ENCODE results near the gene SLC51B.

GRCh38 chr15:65084500-65085206 is 39.5 kb downstream of the SLC51B start:
- no peak for TF ChIP-seq HOMEZ (CRISPR knock-in tag; IDR thresholded peaks at IDR 0.05)
- TF ChIP-seq SIN3A (IDR thresholded peaks at IDR 0.05; ENCODE audit: borderline replicate concordance in 2 of 2, control insufficient read depth in 1 of 2, low read depth in 2 of 2, low read length in 2 of 2): no peak
- no peak for TF ChIP-seq CTCF (IDR thresholded peaks at IDR 0.05 in 2 of 3, conservative IDR thresholded peaks at IDR 0.05 in 1 of 3; ENCODE audit: insufficient read depth in 2 of 3, low read depth in 1 of 3, low read length in 3 of 3)
- TF ChIP-seq MLX (CRISPR knock-in tag; conservative IDR thresholded peaks at IDR 0.05): no peak
- no peak for TF ChIP-seq MTA2 (IDR thresholded peaks at IDR 0.05; ENCODE audit: low read depth)
- TF ChIP-seq ZNF354B (CRISPR knock-in tag; IDR thresholded peaks at IDR 0.05): no peak
